NCI-H82 treated with DMSO at 0.1 percent for 48 hours (cell line): Measurements from ENCODE around the gene KIAA2012.
"Not testable (repeated sequence)": the region's sequence is repeated elsewhere in the genome, so short reads cannot be mapped to it uniquely, and the experiment has no call there.

ENCODE experiments used
- DNase-seq: peaks from one replicate; lab custom pipeline; 2025; ENCODE audit not compliant: unreplicated experiment; lab: John Stamatoyannopoulos, UW

KIAA2012 gene

GRCh38 chr2:202187570-202187969, 114.5 kb downstream of the KIAA2012 start:
- no peak for DNase-seq

DNA sequence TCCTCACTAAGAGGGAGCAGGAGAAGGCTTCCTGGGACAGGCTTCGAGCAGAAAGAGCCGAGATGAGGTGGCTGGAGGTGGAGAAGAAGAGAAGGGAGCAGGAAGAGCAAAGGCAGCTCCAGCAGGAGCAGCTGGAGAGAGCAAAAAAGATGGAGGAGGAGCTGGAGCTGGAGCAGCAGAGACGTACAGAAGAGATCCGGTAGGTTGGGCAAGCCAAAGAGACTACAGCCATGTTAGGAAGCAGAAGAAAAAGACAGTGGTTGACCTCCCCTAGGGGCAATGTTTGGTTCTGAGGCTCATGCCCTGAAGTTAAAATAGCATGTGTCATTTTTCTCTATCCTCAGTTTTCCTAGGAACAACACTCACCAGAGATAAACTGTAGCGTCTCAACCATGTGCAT, 120.2 kb downstream of the KIAA2012 start:
- DNase-seq, result no peak

DNA sequence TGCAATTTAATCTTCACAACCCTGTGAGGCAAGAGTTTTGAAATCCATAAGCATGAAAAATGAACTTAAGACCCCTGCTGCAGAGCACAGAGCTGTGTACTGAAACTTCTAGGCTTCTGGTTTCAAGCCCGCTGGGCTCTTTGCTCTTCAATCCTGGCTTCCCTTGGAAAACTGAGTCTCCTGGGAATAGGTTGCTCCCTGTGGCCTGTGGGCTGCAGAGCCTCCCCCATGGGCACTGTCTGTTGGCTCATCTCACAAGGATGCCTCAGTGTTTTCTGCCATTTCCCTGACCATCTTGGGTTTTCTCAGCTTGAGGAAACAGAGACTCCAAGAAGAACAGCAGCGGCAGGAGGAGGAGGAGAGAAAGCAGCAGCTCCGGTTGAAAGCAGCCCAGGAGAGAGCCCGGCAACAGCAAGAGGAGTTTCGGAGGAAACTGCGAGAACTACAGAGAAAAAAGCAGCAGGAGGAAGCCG, 120.9 kb downstream of the KIAA2012 start:
- no peak for DNase-seq

GRCh38 chr2:202194418-202194817, 121.4 kb downstream of the KIAA2012 start:
- DNase-seq, result no peak

- no peak for DNase-seq
These were observed 123.7 kb downstream of the KIAA2012 start for GRCh38 chr2:202196727-202197126.

- no peak for DNase-seq
These were observed 128.4 kb downstream of the KIAA2012 start for GRCh38 chr2:202201220-202202160.

DNA sequence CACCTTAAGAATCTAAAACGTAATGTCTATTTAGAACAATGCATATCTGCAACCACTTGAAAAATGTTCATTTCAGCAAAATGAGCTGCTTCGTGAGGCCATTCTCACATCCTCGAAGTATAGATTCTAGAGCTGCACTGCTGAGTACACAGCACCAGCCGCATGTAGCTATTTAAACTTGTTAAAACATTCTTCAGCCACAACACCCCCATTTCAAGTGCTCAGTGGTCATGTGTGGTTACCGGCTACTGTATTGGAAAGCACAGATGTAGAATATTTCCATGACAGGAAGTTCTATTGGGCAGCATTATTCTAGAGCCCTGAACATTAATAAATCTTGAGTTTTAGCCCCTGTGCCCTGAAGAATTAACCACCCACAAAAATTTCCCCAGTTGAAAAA, 130.3 kb downstream of the KIAA2012 start:
- DNase-seq, result no peak

DNA sequence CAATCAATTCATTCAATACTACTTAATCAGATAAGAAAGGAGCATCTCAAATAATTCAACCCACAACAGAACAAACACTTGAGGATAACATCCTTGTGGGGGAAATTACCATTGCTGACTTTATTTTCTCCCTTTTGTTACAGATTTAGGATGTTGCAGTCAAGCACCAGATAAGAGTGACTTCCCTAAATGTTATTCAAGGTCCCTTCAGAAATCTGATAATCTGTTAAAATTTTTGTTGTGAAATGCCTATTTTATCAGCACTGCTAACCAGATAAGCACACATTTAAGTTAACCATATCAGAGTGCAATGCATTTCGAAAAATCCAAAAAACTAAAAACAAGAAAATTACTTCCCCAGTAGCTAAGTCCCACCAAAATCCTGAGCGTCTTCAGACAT, 131.8 kb downstream of the KIAA2012 start:
- no peak for DNase-seq

GRCh38 chr2:202208526-202208925, 135.5 kb downstream of the KIAA2012 start:
- DNase-seq, result no peak

GRCh38 chr2:202215179-202215578, 142.1 kb downstream of the KIAA2012 start:
- DNase-seq, result no peak

GRCh38 chr2:202221873-202222272, 148.8 kb downstream of the KIAA2012 start:
- DNase-seq, result no peak

GRCh38 chr2:202237787-202238233, 164.8 kb downstream of the KIAA2012 start:
- DNase-seq, result no peak

DNA sequence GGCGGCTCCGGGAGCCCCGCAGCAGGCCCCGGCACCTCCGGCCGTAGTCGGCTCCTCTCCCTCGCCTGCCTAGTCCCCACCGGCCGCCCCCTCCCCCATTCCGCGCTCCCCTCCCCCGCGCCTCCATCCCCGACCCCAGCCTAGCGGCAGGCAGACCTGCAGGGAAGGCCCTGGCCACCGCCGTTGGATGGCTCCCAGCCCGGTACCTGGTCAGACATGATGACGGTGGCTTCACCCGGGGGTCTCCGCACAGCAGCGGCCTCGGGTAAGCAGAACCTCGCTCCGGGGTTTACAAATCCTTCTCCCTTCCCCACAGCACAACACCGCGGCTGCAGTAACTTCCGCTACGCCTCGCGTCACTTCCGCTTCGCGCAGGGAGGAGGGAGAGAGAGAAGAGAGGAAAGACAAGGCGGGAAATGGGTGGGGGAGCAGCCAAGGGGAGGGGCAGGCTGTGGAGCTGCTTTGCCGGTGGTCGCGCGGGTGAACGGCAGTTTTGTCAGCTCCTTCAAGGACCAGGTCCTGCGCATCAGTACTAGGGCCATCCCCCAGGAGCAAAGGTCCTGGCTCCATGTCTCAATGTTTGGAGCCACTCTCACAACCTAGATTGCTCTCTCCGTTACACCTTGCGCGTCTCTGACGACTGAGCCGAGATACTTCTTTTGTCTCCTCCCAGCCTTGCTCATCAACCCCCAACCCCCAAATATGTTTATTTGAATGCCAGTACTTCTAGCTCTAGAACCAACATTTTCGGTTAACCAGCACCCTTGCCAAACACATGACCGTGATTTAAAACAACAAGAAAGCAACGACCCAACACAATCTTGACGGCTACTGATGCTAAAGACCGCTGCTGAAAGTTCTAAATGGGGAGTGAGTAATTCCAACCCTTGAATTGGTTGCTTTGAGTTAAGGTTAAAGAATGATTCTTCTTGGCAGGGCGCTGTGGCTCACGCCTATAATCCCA, 165.5 kb downstream of the KIAA2012 start, which contains the start of gene SUMO1:
Gene SUMO1, minus strand, starts transcription at position 364 of the 964 bp plus-strand sequence. Its CDS starts 146 bp downstream, at position 218.
- peak; percentile 84 for DNase-seq

- DNase-seq, result not testable (repeated sequence)
These were observed 174.7 kb downstream of the KIAA2012 start for GRCh38 chr2:202247710-202248109.

DNA sequence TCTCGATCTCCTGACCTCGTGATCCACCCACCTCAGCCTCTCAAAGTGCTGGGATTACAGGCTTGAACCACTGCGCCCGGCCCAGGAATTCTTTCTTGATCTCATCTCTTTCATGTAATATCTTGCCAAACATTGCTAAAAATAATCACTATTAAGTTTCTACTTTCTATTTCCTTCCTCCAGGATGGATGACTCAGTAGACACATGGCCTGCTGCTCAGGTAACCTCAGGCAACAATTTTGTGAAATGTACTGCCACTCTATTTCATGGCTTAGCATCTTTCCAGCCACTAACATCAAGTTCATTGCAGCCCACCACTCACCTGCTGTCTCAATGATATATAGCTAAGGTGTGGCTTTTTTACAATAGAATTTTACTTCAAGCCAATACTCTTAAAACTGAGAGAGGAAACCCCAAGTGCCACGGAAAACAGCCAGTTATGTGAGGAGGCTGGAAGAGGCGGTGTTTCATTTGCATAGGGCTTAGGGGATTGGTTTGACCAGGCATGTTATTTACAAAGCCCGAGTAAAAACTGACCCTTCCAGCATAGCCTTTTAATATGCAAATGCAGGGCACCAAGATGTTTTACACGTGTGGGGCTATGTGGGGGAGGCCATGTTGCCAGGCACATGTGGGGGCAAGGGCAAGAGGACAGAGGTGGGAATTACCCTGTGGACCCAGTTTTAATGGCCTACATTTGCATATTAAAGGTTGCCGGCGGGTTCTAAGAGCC, 176.6 kb downstream of the KIAA2012 start:
- DNase-seq, result no peak

DNA sequence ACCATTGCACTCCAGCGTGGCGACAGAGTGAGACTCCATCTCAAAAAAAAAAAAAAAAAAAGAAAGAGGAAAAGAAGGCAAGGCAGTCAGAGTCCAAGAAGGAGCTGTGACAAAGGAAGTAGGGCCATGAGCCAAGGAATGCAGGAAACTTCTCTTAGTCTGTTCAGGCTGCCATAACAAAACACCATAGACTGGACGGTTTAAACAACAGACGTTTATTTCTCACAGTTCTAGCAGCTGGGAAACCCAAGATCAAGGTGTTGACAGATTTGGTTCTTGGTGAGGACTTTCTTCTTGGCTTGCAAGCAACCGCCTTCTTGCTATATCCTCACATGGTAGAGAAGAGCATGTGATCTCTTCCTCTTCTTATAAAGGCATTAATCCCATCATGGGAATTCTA, 178.4 kb downstream of the KIAA2012 start:
- no peak for DNase-seq
